MM.1S (cell line): ENCODE measurements around the gene ACOT9.

Experiments
- CTCF ChIP-seq: fragments of 300-600 bp; sonication (generic); IDR thresholded peaks from 2 replicates; pipeline ENCODE4 v1.5.1; 2016; ENCODE audit warnings: antibody characterized with exemption, low read length, mixed read lengths
- EZH2 ChIP-seq: fragments of 300-600 bp; sonication (generic); optimal IDR thresholded peaks from 2 replicates; pipeline ENCODE3; 2017; ENCODE audit warnings: low read depth, mild to moderate bottlenecking, antibody characterized with exemption, low read length, mixed read lengths
- EZH2phosphoT487 ChIP-seq: fragments of 300-600 bp; sonication (generic); IDR thresholded peaks from 2 replicates; pipeline ENCODE4 v1.6.1; 2018; ENCODE audit warnings: antibody characterized with exemption, low read length

GRCh38 chrX:23699636-23700194 is 43.4 kb downstream of the ACOT9 start:
- TF ChIP-seq CTCF (no peak), EZH2 (no peak), EZH2phosphoT487 (no peak)
